SH-SY5Y (cell line): ENCODE results near the gene NPTX1.

Source experiments
- GATA2 ChIP-seq: IDR thresholded peaks from 2 replicates; pipeline ENCODE4 v1.6.1; 2011; ENCODE audit warnings: mild to moderate bottlenecking, low read depth, low read length
- GATA3 ChIP-seq: IDR thresholded peaks from 2 replicates; pipeline ENCODE4 v1.6.1; 2011; ENCODE audit warnings: low read depth, mild to moderate bottlenecking, low read length, moderate library complexity

The NPTX1 gene

GRCh38 chr17:80419255-80419654 lies 57.2 kb downstream of the NPTX1 start:
- TF ChIP-seq GATA3, result no peak
- no peak for TF ChIP-seq GATA2

- TF ChIP-seq GATA3 (no peak), GATA2 (no peak)
Observed at GRCh38 chr17:80418589-80418988, 57.8 kb downstream of the NPTX1 start.
